HG03432 (cell line): ENCODE data around the gene ZBBX.
"Not testable (repeated sequence)": the region's sequence is repeated elsewhere in the genome, so short reads cannot be mapped to it uniquely, and the experiment has no call there.

Experiments
- ATAC-seq: cut with Tn5 transposase; IDR thresholded peaks from one replicate; pipeline ENCODE4 v1.9.1; 2021; ENCODE audit warnings: mild to moderate bottlenecking, moderate library complexity; ENCODE audit not compliant: unreplicated experiment

ZBBX gene

GRCh38 chr3:167380004-167380689 is at the start of gene ZBBX:
TSS of gene ZBBX (minus strand) at chr3:167380297. CDS start at chr3:167372901, 7,396 bp downstream.
- peak; percentile 100 for ATAC-seq

GRCh38 chr3:167426962-167427361 is 46.9 kb upstream of the ZBBX start:
- not testable (repeated sequence) for ATAC-seq

- not testable (repeated sequence) for ATAC-seq
Observed at GRCh38 chr3:167422396-167422795, 42.3 kb upstream of the ZBBX start.

- ATAC-seq: no peak
Observed at GRCh38 chr3:167409611-167410010, 29.5 kb upstream of the ZBBX start.

- ATAC-seq: peak; percentile 54
Observed at GRCh38 chr3:167406876-167407492, 26.9 kb upstream of the ZBBX start.

GRCh38 chr3:167397826-167398225 is 17.7 kb upstream of the ZBBX start:
- ATAC-seq: no peak

GRCh38 chr3:167396075-167396474 is 16.0 kb upstream of the ZBBX start:
- no peak for ATAC-seq

- no peak for ATAC-seq
Observed at GRCh38 chr3:167394003-167394402, 13.9 kb upstream of the ZBBX start.

- ATAC-seq: no peak
Observed at GRCh38 chr3:167382155-167382554, 2.1 kb upstream of the ZBBX start.

- ATAC-seq: no peak
Observed at GRCh38 chr3:167375478-167375877, 4.6 kb downstream of the ZBBX start.

- ATAC-seq: no peak
Observed at GRCh38 chr3:167372138-167372537, 8.0 kb downstream of the ZBBX start.

- ATAC-seq: no peak
Observed at GRCh38 chr3:167361948-167362347, 18.1 kb downstream of the ZBBX start.

GRCh38 chr3:167361306-167361705 is 18.8 kb downstream of the ZBBX start:
- ATAC-seq: no peak

GRCh38 chr3:167355446-167355845 is 24.7 kb downstream of the ZBBX start:
- ATAC-seq: no peak

- no peak for ATAC-seq
Observed at GRCh38 chr3:167354751-167355150, 25.3 kb downstream of the ZBBX start.

GRCh38 chr3:167350245-167350862 is 29.7 kb downstream of the ZBBX start:
- peak; percentile 61 for ATAC-seq

GRCh38 chr3:167346171-167346570 is 33.9 kb downstream of the ZBBX start:
- ATAC-seq: no peak

- no peak for ATAC-seq
Observed at GRCh38 chr3:167330993-167331785, 48.9 kb downstream of the ZBBX start.

- no peak for ATAC-seq
Observed at GRCh38 chr3:167323572-167323971, 56.5 kb downstream of the ZBBX start.

GRCh38 chr3:167318996-167319615 is 61.0 kb downstream of the ZBBX start:
- ATAC-seq: no peak

- ATAC-seq: no peak
Observed at GRCh38 chr3:167318306-167318705, 61.8 kb downstream of the ZBBX start.
